GM19238 (cell line): ENCODE results near the gene UBR7.
"Not testable (repeated sequence)": the region's sequence is repeated elsewhere in the genome, so short reads cannot be mapped to it uniquely, and the experiment has no call there.

ENCODE experiments used
- DNase-seq: peaks from one replicate; pipeline ENCODE4 v3.0.0; 2011; ENCODE audit warnings: low spot score; ENCODE audit not compliant: insufficient read length

UBR7 gene

DNA sequence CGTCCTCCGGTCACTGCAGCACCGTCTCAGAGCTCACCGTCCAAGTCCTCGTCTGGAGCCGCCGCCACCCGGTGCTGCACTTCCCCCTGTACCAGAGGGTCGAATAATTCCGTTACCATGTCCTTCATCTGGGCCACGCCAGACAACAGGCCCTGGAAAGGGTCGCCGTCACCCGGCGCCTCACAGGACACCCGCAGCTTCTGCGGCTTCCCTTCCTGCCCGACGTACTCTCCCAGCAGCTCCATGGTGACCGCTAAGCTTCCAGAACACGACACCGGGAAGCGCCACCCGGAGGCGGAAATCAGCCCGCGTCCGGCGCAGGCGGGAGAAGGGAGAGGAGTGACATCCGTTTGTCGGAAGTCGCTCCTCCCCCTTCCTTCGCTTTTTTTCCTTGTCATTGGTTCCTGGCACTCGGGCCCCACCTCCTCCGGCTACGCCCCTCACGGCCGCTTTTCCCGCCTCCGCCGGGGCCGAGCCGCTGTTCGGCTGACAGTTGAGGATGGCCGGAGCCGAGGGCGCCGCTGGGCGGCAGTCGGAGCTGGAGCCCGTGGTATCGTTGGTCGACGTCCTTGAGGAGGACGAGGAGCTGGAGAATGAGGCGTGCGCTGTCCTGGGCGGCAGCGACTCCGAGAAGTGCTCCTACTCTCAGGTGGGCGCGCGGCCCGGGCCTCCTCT lies at the start of gene UBR7, which contains the start of gene GON7:
TSS of gene UBR7 (plus strand) at position 464 of the 675 bp plus-strand sequence. CDS start at position 500, 36 bp downstream.
TSS of gene GON7 (minus strand) at position 273 of the 675 bp plus-strand sequence. CDS start at position 245, 28 bp downstream.
- DNase-seq: peak; percentile 74

DNA sequence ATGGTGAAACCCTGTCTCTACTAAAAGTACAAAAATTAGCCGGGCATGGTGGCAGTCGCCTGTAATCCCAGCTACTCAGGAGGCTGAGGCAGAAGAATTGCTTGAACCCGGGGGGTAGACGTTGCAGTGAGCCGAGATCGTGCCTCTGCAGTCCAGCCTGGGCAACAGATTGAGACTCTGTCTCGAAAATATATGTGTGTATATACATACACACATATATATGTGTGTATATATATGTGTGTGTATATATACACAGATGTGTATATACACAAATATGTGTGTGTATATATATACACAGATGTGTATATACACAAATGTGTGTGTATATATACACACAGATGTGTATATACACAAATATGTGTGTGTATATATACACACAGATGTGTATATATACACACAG lies 48.7 kb upstream of the UBR7 start:
- DNase-seq: not testable (repeated sequence)

DNA sequence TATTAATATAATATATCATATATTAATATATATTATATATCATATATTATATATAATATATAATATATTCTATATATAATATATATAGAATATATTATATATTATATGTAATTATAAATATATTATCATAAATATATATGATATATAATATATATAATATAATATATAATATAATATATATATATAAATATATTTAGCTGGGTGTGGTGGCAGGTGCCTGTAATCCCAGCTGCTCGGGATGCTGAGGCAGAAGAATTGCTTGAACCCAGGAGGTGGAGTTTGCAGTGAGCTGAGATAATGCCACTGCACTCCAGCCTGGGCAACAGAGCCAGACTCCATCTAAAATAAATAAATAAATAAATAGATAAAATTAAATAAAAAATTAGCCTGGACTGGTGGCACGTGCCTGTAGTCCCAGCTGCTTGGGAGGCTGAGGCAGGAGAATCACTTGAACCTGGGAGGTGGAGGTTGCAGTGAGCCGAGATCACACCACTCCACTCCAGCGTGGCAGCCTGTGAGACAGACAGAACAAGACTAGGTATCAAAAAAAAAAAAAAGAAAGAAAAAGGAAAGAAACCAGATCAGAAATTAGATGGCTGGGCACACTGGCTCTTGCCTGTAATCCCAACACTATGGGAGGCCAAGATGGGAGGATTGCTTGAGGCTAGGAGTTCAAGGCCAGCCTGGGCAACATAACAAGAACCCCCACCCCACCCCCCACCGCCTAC lies 47.3 kb upstream of the UBR7 start:
- not testable (repeated sequence) for DNase-seq

GRCh38 chr14:93160353-93160801 lies 46.7 kb upstream of the UBR7 start:
- no peak for DNase-seq

DNA sequence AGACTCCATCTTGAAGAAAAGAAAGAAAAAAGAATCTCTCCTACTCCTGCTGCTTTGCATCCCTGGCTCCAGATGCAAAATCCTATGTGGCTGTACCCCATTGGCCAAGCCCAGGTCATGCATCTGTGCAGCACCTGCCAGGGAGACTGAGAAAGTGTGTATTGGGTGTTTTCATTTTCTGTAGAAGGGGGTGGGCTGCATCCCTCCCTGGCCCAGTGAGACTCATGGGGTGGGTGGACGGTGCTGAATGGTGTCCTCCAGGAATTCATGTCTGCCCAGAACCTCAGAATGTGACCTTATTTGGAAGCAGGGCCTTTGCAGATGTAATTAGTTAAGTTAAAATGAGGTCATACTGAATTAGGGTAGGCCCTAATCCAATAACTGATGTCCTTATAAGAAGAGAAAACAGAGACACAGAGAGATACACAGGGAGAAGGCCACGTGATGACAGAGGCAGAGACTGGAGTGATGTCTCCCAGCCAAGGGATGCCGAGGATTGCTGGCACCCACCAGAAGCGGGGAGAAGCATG lies 45.6 kb upstream of the UBR7 start:
- DNase-seq: no peak

GRCh38 chr14:93163564-93163963 lies 43.5 kb upstream of the UBR7 start:
- DNase-seq: no peak

GRCh38 chr14:93165271-93166265 lies 41.5 kb upstream of the UBR7 start:
- not testable (repeated sequence) for DNase-seq

DNA sequence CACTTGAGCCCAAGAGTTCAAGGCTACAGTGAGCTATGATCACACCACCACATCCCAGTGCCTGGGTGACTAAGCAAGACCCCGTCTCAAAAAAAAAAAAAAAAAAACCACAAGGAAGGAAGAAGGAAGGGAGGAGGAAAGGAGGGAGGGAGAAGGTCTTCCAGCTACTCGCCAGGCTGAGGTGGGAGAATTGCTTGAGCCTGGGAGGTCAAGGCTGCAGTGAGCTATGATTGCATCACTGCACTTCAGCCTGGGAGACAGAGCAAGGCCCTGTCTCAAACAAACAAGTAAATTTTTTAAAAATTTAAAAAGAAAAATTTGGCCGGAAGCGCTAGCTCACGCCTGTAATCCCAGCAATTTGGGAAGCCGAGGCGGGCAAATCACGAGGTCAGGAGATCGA lies 38.4 kb upstream of the UBR7 start:
- DNase-seq: not testable (repeated sequence)

GRCh38 chr14:93169619-93170018 lies 37.4 kb upstream of the UBR7 start:
- DNase-seq: not testable (repeated sequence)

GRCh38 chr14:93170141-93170540 lies 36.9 kb upstream of the UBR7 start:
- not testable (repeated sequence) for DNase-seq

GRCh38 chr14:93171376-93171775 lies 35.7 kb upstream of the UBR7 start:
- no peak for DNase-seq

GRCh38 chr14:93173943-93174395 lies 33.1 kb upstream of the UBR7 start:
- DNase-seq: no peak

DNA sequence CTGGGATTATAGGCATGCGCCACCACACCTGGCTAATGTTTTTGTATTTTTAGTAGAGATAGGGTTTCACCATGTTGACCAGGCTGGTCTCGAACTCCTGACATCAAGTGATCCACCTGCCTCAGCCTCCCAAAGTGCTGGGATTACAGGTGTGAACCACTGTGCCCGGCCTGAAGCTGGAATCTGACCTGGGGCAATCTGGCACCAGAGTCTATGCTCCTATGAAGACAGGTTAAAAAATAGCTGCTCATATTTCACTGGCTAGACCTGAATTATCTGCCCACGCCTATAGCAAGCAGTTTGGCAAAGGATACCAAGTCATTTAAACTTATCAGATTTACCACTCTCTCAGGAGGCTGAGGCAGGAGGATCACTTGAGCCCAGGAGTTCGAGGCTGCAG lies 32.3 kb upstream of the UBR7 start:
- not testable (repeated sequence) for DNase-seq

- no peak for DNase-seq
Measured at GRCh38 chr14:93175492-93175891, 31.6 kb upstream of the UBR7 start.

GRCh38 chr14:93183596-93184317 lies 23.3 kb upstream of the UBR7 start:
- no peak for DNase-seq

- DNase-seq: peak; percentile 85
Measured at GRCh38 chr14:93184391-93185348, 22.4 kb upstream of the UBR7 start, which contains the start of the genes LYSET and MOAP1. TSS of gene LYSET (plus strand) at chr14:93185317. CDS start at chr14:93185406, 89 bp downstream. TSS of gene MOAP1 (minus strand) at chr14:93184897. CDS start at chr14:93184242, 655 bp downstream.

GRCh38 chr14:93185349-93185720 lies 21.7 kb upstream of the UBR7 start:
- DNase-seq: no peak

DNA sequence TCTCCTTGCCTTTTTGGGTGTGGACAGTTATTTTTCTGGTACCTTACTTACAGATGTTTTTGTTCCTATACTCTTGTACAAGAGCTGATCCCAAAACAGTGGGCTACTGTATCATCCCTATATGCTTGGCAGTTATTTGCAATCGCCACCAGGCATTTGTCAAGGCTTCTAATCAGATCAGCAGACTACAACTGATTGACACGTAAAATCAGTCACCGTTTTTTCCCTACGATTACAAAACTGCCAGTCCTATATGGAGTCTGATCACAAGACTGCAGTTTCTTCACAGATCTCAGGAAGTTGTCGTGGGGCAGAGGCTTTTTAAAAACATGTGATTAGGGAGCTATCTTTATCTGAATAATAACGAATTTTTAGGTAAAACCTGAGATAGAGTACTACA lies 20.6 kb upstream of the UBR7 start:
- DNase-seq: no peak

DNA sequence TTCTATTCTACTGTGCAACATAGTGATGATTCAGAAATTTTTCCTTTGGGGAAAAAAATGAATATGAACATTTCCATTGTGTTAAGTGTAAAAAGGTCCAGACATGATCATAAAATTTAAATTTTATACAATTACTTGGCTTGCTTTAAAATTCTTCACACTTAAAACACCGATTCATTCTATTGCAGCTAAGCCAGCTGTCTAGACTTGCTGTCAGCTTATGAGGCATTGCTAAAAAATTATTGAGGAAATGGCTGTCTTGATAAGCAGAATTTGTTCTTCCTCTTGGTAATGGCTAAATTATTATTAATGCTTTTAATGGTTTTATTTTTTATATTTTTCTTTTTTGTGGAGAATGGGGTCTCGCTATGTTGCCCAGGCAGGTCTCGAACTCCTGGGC lies 20.1 kb upstream of the UBR7 start:
- no peak for DNase-seq
